Stomach (tissue), 19 donors: Measurements from ENCODE around the gene MBD2. TPM values are rescaled to one million over a fixed set of nuclear protein-coding genes. Genes with fewer than 3 reads are reported as not detected.
A peak's percentile ranks its signal among the peaks of the same experiment; 100 is the strongest.

ENCODE experiments used
- DNase-seq, 2 donors: peaks; one replicate each; pipeline versions ENCODE4 v3.0.0 to v3.0.0-alpha.2; 2013 to 2019
- H3K27ac ChIP-seq, 5 donors: fragments of 200-600 bp in 4 of 5; sonication (generic) in 4 of 5; one replicate each; pipeline ENCODE4 v1.5.1; 2013 to 2019; ENCODE audit warnings: mild to moderate bottlenecking in 1 of 5, moderate library complexity in 1 of 5
- H3K27me3 ChIP-seq, 3 donors: fragments of 200-600 bp; sonication (generic); one replicate each; pipeline ENCODE4 v1.5.1; 2017 to 2019; ENCODE audit warnings: mixed run types in 1 of 3
- H3K36me3 ChIP-seq, 4 donors: fragments of 200-600 bp; sonication (generic); 1 replicate in 3 of 4; 2 replicates in 1 of 4; pipeline ENCODE4 v1.5.1; 2016 to 2019
- H3K4me1 ChIP-seq, 4 donors: fragments of 200-600 bp; sonication (generic); one replicate each; pipeline ENCODE4 v1.5.1; 2016 to 2019
- H3K4me3 ChIP-seq, 4 donors: fragments of 200-600 bp; sonication (generic) in 3 of 4; one replicate each; pipeline ENCODE4 v1.5.1; 2016 to 2019; ENCODE audit warnings: mild to moderate bottlenecking in 1 of 4
- H3K9me3 ChIP-seq, 4 donors: fragments of 200-600 bp; sonication (generic); one replicate each; pipeline ENCODE4 v1.5.1; 2016 to 2019
- CTCF ChIP-seq, 7 experiments: fragments of 450-650 bp in 4 of 7; fragments of 200-600 bp in 3 of 7; sonication (generic) in 3 of 7; IDR thresholded peaks; one replicate each; pipeline ENCODE4 v1.5.1; 2016 to 2019; ENCODE audit warnings: antibody characterized with exemption in 7 of 7, control low read depth in 2 of 7, mild to moderate bottlenecking in 1 of 7
- EP300 ChIP-seq: sonication (generic); formaldehyde crosslinking; IDR thresholded peaks from one replicate; pipeline ENCODE4 v1.6.1; 2017; ENCODE audit warnings: antibody characterized with exemption
- POLR2A ChIP-seq, 4 donors: fragments of 450-650 bp; IDR thresholded peaks; one replicate each; pipeline ENCODE4 v1.6.1; 2016; ENCODE audit warnings: antibody characterized with exemption in 4 of 4, control low read depth in 2 of 4, mild to moderate bottlenecking in 1 of 4, moderate library complexity in 1 of 4
- POLR2AphosphoS5 ChIP-seq, 3 donors: sonication (generic); formaldehyde crosslinking; IDR thresholded peaks; one replicate each; pipeline ENCODE4 v1.6.1; 2016; ENCODE audit warnings: antibody characterized with exemption in 3 of 3
- WGBS, 5 donors: extraction: QIAGEN DNeasy Blood & Tissue Kit in 3 of 5; methylation state at CpG; one replicate each; pipeline versions ENCODE4 v1.1.5 to v1.1.7; 2013 to 2018; 5-methylcytosine and 5-hydroxymethylcytosine counted together
- intact Hi-C: fragments of 100-400 bp; cut with DNase I; formaldehyde crosslinking; loops from one replicate; pipeline ENCODE4 v1.15.1; 2023; ENCODE audit warnings: low total_unique reads
- long read RNA-seq, 10 donors: transcript quantifications; one replicate each; lab custom pipeline, GENCODE V29; 2026
- polyA plus RNA-seq, 3 donors: library from polyadenylated mRNA; stranded (reverse); fragments of 200-250 nt; gene quantifications; one replicate each; pipeline ENCODE4 v1.2.3, GENCODE V29; 2013
- total RNA-seq, 5 donors: library from RNA; depleted of rRNA; stranded (reverse); fragments of >200 nt; gene quantifications; one replicate each; pipeline versions ENCODE4 v1.1.0 to v1.2.3, GENCODE V29; 2014 to 2016
- donor health status: healthy with polysubstance abuse.
- donor health status: Bipolar disorder and iron deficiency.
- donor health status: healthy.

Gene MBD2, protein sequence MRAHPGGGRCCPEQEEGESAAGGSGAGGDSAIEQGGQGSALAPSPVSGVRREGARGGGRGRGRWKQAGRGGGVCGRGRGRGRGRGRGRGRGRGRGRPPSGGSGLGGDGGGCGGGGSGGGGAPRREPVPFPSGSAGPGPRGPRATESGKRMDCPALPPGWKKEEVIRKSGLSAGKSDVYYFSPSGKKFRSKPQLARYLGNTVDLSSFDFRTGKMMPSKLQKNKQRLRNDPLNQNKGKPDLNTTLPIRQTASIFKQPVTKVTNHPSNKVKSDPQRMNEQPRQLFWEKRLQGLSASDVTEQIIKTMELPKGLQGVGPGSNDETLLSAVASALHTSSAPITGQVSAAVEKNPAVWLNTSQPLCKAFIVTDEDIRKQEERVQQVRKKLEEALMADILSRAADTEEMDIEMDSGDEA
- total RNA-seq: 10 to 100 TPM; 23.3 to 70.5 (median 39.1) TPM
- 10 to 100 TPM; 24.7 to 38.7 (median 38.2) TPM for polyA plus RNA-seq
- long read RNA-seq, donor 1, full-length matches to known transcripts: 7 of 7 reads
- long read RNA-seq, donor 1, partial matches to known transcripts: 0 of 7 reads
- long read RNA-seq, donor 1, other reads (novel, unspliced or antisense): 0 of 7 reads
- long read RNA-seq, donor 2, full-length matches to known transcripts: 14 of 14 reads
- long read RNA-seq, donor 2, partial matches to known transcripts: 0 of 14 reads
- long read RNA-seq, donor 2, other reads (novel, unspliced or antisense): 0 of 14 reads
- long read RNA-seq, donor 3, full-length matches to known transcripts: 7 of 7 reads
- long read RNA-seq, donor 3, partial matches to known transcripts: 0 of 7 reads
- long read RNA-seq, donor 3, other reads (novel, unspliced or antisense): 0 of 7 reads
- long read RNA-seq, donor 4, full-length matches to known transcripts: 1 of 1 reads
- long read RNA-seq, donor 4, partial matches to known transcripts: 0 of 1 reads
- long read RNA-seq, donor 4, other reads (novel, unspliced or antisense): 0 of 1 reads
- long read RNA-seq, donor 5, full-length matches to known transcripts: 8 of 8 reads
- long read RNA-seq, donor 5, partial matches to known transcripts: 0 of 8 reads
- long read RNA-seq, donor 5, other reads (novel, unspliced or antisense): 0 of 8 reads
- long read RNA-seq, donor 6, full-length matches to known transcripts: 39 of 39 reads
- long read RNA-seq, donor 6, partial matches to known transcripts: 0 of 39 reads
- long read RNA-seq, donor 6, other reads (novel, unspliced or antisense): 0 of 39 reads
- long read RNA-seq, donor 7, full-length matches to known transcripts: 9 of 22 reads
- long read RNA-seq, donor 7, partial matches to known transcripts: 13 of 22 reads
- long read RNA-seq, donor 7, other reads (novel, unspliced or antisense): 0 of 22 reads
- long read RNA-seq, donor 8, full-length matches to known transcripts: 12 of 24 reads
- long read RNA-seq, donor 8, partial matches to known transcripts: 12 of 24 reads
- long read RNA-seq, donor 8, other reads (novel, unspliced or antisense): 0 of 24 reads
- long read RNA-seq, donor 9, full-length matches to known transcripts: 5 of 5 reads
- long read RNA-seq, donor 9, partial matches to known transcripts: 0 of 5 reads
- long read RNA-seq, donor 9, other reads (novel, unspliced or antisense): 0 of 5 reads
- long read RNA-seq, donor 10, full-length matches to known transcripts: 1 of 1 reads
- long read RNA-seq, donor 10, partial matches to known transcripts: 0 of 1 reads
- long read RNA-seq, donor 10, other reads (novel, unspliced or antisense): 0 of 1 reads

GRCh38 chr18:54224379-54225014 lies at the start of gene MBD2:
Gene MBD2 (minus strand): TSS chr18:54224669. CDS start chr18:54224559, 110 bp downstream.
- intact Hi-C loops: no loop called here
- Histone ChIP-seq H3K27ac (peak within 1 kb of the TSS; percentile 83 to 97 (median 89)), H3K36me3 (no peaks in the 10 kb centered on the region), H3K9me3 (no peaks in the 10 kb centered on the region), H3K4me3 (peak within 1 kb of the TSS; percentile 76 to 86 (median 82)), H3K27me3 (no peaks in the 10 kb centered on the region), H3K4me1 (peaks cover 27 to 50% (median 40%) of the 10 kb centered on the region in 4 donors)
- DNase-seq: peak; percentile 95 to 98
- TF ChIP-seq POLR2AphosphoS5 (IDR thresholded peaks at IDR 0.05): peak; percentile 59 to 85 (median 59)
- no peak for TF ChIP-seq POLR2A (IDR thresholded peaks at IDR 0.05)
- peak in 1 of 7 experiments; percentile 6 for TF ChIP-seq CTCF (IDR thresholded peaks at IDR 0.05)
- TF ChIP-seq EP300: no peak
- 0 to 1% (median 1%) methylated on average over 13 to 66 of the region's 66 CpGs for WGBS, 5 donors

GRCh38 chr18:54269893-54270844 lies 45.7 kb upstream of the MBD2 start:
- TF ChIP-seq POLR2AphosphoS5 (IDR thresholded peaks at IDR 0.05): no peak
- TF ChIP-seq CTCF (IDR thresholded peaks at IDR 0.05): peak in 2 of 7 experiments; percentile 14 to 29
- no peak for TF ChIP-seq EP300
- Histone ChIP-seq H3K9me3 (no peaks in the 10 kb centered on the region), H3K27ac (peak overlapping the region; percentile 84 to 95 (median 89)), H3K4me3 (peak overlapping the region; percentile 59 to 90 (median 69)), H3K36me3 (peaks cover 0 to 6% (median 2%) of the 10 kb centered on the region in 4 donors), H3K4me1 (peaks cover 8 to 25% (median 18%) of the 10 kb centered on the region in 4 donors), H3K27me3 (no peaks in the 10 kb centered on the region)
- 8 to 12% (median 9%) methylated on average over 25 to 27 of the region's 27 CpGs for WGBS, 5 donors
- intact Hi-C loops: no loop called here
- peak; percentile 42 to 82 for DNase-seq

- peak in 1 of 2 donors; percentile 27 for DNase-seq
- peaks cover 8 to 25% (median 18%) of the 10 kb centered on the region in 4 donors for H3K4me1 ChIP-seq
- TF ChIP-seq EP300: no peak
- no peak for TF ChIP-seq CTCF (IDR thresholded peaks at IDR 0.05)
- no peak for TF ChIP-seq POLR2AphosphoS5 (IDR thresholded peaks at IDR 0.05)
Measured at GRCh38 chr18:54268751-54269150, 44.3 kb upstream of the MBD2 start.

More at GRCh38 chr18:54268751-54269150, 44.3 kb upstream of the MBD2 start:
- intact Hi-C loops: no loop called here
- no peaks in the 10 kb centered on the region for H3K9me3 ChIP-seq
- H3K36me3 ChIP-seq: no peaks in the 10 kb centered on the region
- H3K27ac ChIP-seq: peak overlapping the region; percentile 84 to 95 (median 89)
- peak overlapping the region; percentile 59 to 90 (median 69) for H3K4me3 ChIP-seq
- no peaks in the 10 kb centered on the region for H3K27me3 ChIP-seq
- WGBS, 5 donors: 49 to 56% (median 54%) methylated on average over 6 of the region's 6 CpGs
